RWPE1 (cell line): ENCODE measurements around the gene ITGB8.

Source experiments
- CTCF ChIA-PET: fragments of 350-600 bp; sonication (Branson Sonifier 250); formaldehyde crosslinking; extraction: SDS; loops from one replicate; lab custom pipeline; 2021; lab: Yijun Ruan, JAX
- POLR2A ChIA-PET: fragments of 400-600 bp; formaldehyde crosslinking; extraction: SDS; loops from one replicate; lab custom pipeline; 2020; ENCODE audit warnings: antibody characterized with exemption; ENCODE audit not compliant: low non-redundant PET; lab: Yijun Ruan, JAX
- DNase-seq: peaks from one replicate; pipeline ENCODE4 v3.0.0; 2012; ENCODE audit warnings: low spot score
- H3K27ac ChIP-seq: fragments of 450-650 bp; 2 replicates; pipeline ENCODE4 v1.5.1; 2017
- CTCF ChIP-seq: fragments of 450-650 bp; conservative IDR thresholded peaks from 2 replicates; pipeline ENCODE4 v1.5.1; 2017; ENCODE audit warnings: low read depth, mild to moderate bottlenecking

The ITGB8 gene

DNA sequence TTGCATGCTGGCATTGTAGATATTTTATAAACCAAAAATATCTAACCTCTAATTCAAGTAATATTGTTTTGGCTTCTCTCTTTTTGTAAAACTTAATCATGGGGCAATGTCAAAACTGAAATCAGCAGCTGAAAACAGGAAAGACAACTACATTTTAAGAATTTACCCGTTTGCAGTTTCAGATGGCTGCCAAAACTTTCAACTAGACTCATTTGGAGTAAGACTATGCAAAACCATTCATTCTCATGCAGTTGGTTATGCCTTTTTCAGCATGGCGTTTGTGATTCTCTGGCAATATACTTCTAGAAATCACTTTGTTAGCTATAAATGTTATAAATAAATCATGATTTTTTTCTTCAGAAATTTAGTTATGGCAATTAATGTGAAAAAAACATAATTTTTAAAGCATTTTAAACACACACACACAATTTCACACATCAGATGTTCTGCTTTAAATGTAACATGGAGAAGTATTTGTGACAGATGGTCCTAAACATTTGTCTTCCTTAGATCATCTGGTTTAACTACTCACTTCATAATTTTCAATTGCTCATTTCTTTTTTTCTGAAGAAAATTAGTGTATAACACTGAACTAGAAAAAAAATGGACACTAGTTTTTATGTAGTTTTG, 116.4 kb downstream of the ITGB8 start:
- no peak for TF ChIP-seq CTCF
- H3K27ac ChIP-seq, result no peak overlapping the region
- ChIA-PET CTCF (no interaction called here), POLR2A (no interaction called here)
- no peak for DNase-seq

DNA sequence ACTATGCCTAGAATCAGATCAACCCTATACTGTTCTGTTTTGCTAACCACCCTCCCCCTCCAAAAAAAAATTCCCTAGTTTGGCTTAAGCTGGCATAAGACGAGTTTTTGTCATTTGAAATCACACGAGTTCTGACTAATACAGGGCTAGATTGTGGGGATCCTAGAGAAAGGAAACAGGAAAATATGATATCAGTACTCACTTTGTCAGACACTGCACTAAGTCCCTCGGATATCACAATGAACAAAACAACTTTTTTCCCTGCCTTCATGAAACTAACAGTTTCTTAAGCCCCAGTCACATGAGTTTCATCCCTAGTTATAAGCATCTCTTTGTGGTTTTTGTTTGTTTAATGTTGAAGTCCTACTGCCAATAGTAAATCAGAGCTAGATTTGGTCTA, 118.5 kb downstream of the ITGB8 start:
- ChIA-PET CTCF (interaction anchor here (0.6 kb wide), 1 partner anchor 219 kb away, joined by 3 read pairs; no protein-coding TSS in a partner anchor), POLR2A (no interaction called here)
- DNase-seq, result no peak
- TF ChIP-seq CTCF, result no peak
- no peak overlapping the region for H3K27ac ChIP-seq

- no peak for DNase-seq
- no peak for TF ChIP-seq CTCF
- ChIA-PET POLR2A (no interaction called here), CTCF (no interaction called here)
- H3K27ac ChIP-seq, result no peak overlapping the region
These were observed 119.8 kb downstream of the ITGB8 start for GRCh38 chr7:20450536-20450935.

- TF ChIP-seq CTCF, result no peak
- POLR2A ChIA-PET, result no interaction called here
- CTCF ChIA-PET, result no interaction called here
- DNase-seq, result no peak
- no peak overlapping the region for H3K27ac ChIP-seq
These were observed 123.5 kb downstream of the ITGB8 start for GRCh38 chr7:20454202-20454601.

DNA sequence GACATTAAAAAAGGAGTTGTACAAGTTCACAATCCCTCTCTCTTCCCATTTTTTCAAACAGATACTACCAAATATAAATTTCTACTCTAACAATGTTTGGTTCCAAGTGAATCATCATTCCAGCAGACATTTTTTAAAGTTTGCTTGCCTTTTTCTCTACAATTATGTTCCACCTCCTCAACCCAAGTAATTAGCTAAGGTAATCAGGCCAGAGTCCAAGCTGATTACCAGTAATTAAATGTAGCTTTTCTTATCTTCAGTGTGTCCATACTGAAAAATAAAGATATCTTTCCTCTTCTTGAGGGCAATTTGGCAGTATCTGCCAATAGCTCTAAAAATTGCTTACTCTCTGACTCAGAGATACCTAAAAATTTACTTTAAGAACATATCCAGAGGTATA, 126.0 kb downstream of the ITGB8 start:
- no peak overlapping the region for H3K27ac ChIP-seq
- POLR2A ChIA-PET, result no interaction called here
- DNase-seq, result no peak
- CTCF ChIA-PET, result interaction anchor here (0.7 kb wide), 1 partner anchor 619 kb away, joined by 3 read pairs; no protein-coding TSS in a partner anchor
- TF ChIP-seq CTCF, result no peak

DNA sequence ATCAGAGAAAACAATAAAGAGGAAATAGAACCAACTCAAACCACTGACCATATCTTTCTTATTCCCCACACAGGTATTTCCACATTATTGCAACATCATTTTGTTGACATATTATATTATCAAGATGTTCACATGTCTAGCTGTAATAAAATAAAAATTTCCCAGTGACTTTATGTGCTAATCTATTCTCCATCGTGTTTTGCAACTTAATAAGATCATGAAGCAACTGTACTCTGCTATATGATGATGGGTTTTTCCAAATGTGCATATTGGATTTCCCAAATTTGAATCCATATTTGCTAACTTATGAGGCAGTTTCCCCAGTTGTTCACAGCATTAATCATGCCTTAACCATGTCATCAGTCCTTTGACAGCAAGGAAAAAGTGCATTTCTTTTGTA, 127.8 kb downstream of the ITGB8 start:
- TF ChIP-seq CTCF, result no peak
- CTCF ChIA-PET, result no interaction called here
- POLR2A ChIA-PET, result no interaction called here
- H3K27ac ChIP-seq, result no peak overlapping the region
- no peak for DNase-seq
